Stomach smooth muscle (tissue), 2 donors: ENCODE data around the gene STOML1.
"Not testable (repeated sequence)": the region's sequence is repeated elsewhere in the genome, so short reads cannot be mapped to it uniquely, and the experiment has no call there.

ENCODE experiments used
- H3K27ac ChIP-seq: one replicate; pipeline ENCODE4 v1.7.0; 2013; ENCODE audit warnings: mild to moderate bottlenecking, low read length, inconsistent platforms
- H3K27me3 ChIP-seq, 2 donors: one replicate each; pipeline ENCODE4 v1.7.0; 2013; ENCODE audit warnings: low read length in 2 of 2; ENCODE audit not compliant: insufficient read depth in 2 of 2, control insufficient read depth in 1 of 2
- H3K36me3 ChIP-seq, 2 donors: one replicate each; pipeline ENCODE4 v1.7.0; 2013; ENCODE audit warnings: low read length in 2 of 2; ENCODE audit not compliant: control insufficient read depth in 2 of 2, insufficient read depth in 2 of 2
- H3K4me1 ChIP-seq: one replicate; pipeline ENCODE4 v1.7.0; 2013; ENCODE audit warnings: low read length; ENCODE audit not compliant: control insufficient read depth, insufficient read depth
- H3K4me3 ChIP-seq, 2 donors: one replicate each; pipeline ENCODE4 v1.7.0; 2013; ENCODE audit warnings: low read length in 2 of 2
- H3K9ac ChIP-seq, 2 donors: one replicate each; pipeline ENCODE4 v1.7.0; 2013; ENCODE audit warnings: low read length in 2 of 2, mild to moderate bottlenecking in 1 of 2
- H3K9me3 ChIP-seq, 2 donors: one replicate each; pipeline ENCODE4 v1.7.0; 2013; ENCODE audit warnings: low read length in 2 of 2; ENCODE audit not compliant: control insufficient read depth in 2 of 2
- donor health status: healthy.
- donor health status: Pancreatic carcinoma.

The STOML1 gene

GRCh38 chr15:73945130-73945508, 47.0 kb downstream of the STOML1 start:
- peaks cover 25% of the 10 kb centered on the region for H3K4me1 ChIP-seq
- H3K27ac ChIP-seq: no peak overlapping the region
- no peaks in the 10 kb centered on the region for H3K27me3 ChIP-seq
- peaks cover 27 to 40% of the 10 kb centered on the region in 2 donors for H3K36me3 ChIP-seq
- no peak overlapping the region for H3K4me3 ChIP-seq
- H3K9ac ChIP-seq: no peak overlapping the region
- H3K9me3 ChIP-seq: no peaks in the 10 kb centered on the region

- Histone ChIP-seq H3K9ac (no peak overlapping the region), H3K4me1 (peaks cover 25% of the 10 kb centered on the region)
Measured at GRCh38 chr15:73944161-73945129, 47.6 kb downstream of the STOML1 start.

GRCh38 chr15:73942751-73943270, 49.3 kb downstream of the STOML1 start:
- H3K9me3 ChIP-seq: no peaks in the 10 kb centered on the region
- H3K4me1 ChIP-seq: peaks cover 30% of the 10 kb centered on the region
- H3K36me3 ChIP-seq: peaks cover 7 to 23% of the 10 kb centered on the region in 2 donors
- H3K27me3 ChIP-seq: no peaks in the 10 kb centered on the region
- H3K9ac ChIP-seq: no peak overlapping the region
- H3K4me3 ChIP-seq: no peak overlapping the region
- no peak overlapping the region for H3K27ac ChIP-seq

More at GRCh38 chr15:73944161-73945129, 47.6 kb downstream of the STOML1 start:
- H3K36me3 ChIP-seq: peaks cover 22 to 35% of the 10 kb centered on the region in 2 donors
- peak overlapping the region; percentile 18 for H3K27ac ChIP-seq
- H3K27me3 ChIP-seq: no peaks in the 10 kb centered on the region
- no peak overlapping the region for H3K4me3 ChIP-seq
- H3K9me3 ChIP-seq: no peaks in the 10 kb centered on the region

GRCh38 chr15:73941871-73942635, 50.0 kb downstream of the STOML1 start:
- Histone ChIP-seq H3K9ac (no peak overlapping the region), H3K27ac (no peak overlapping the region), H3K36me3 (peaks cover 2 to 19% of the 10 kb centered on the region in 2 donors), H3K4me1 (peaks cover 30% of the 10 kb centered on the region), H3K27me3 (no peaks in the 10 kb centered on the region), H3K9me3 (no peaks in the 10 kb centered on the region), H3K4me3 (no peak overlapping the region)

- Histone ChIP-seq H3K4me1 (peaks cover 33% of the 10 kb centered on the region), H3K9me3 (no peaks in the 10 kb centered on the region), H3K9ac (no peak overlapping the region), H3K36me3 (peaks cover 0 to 13% of the 10 kb centered on the region in 2 donors), H3K27ac (peak overlapping the region; percentile 18), H3K27me3 (no peaks in the 10 kb centered on the region), H3K4me3 (no peak overlapping the region)
Measured at GRCh38 chr15:73941449-73941848, 50.6 kb downstream of the STOML1 start.

GRCh38 chr15:73941044-73941443, 51.1 kb downstream of the STOML1 start:
- Histone ChIP-seq H3K9ac (peak overlapping the region in 1 of 2 donors; percentile 21), H3K9me3 (no peaks in the 10 kb centered on the region), H3K36me3 (peaks cover 0 to 13% of the 10 kb centered on the region in 2 donors), H3K4me1 (peaks cover 37% of the 10 kb centered on the region), H3K27ac (peak overlapping the region; percentile 18), H3K27me3 (no peaks in the 10 kb centered on the region), H3K4me3 (no peak overlapping the region)

- Histone ChIP-seq H3K27ac (no peak overlapping the region), H3K9ac (peak overlapping the region in 1 of 2 donors; percentile 42), H3K9me3 (no peaks in the 10 kb centered on the region), H3K27me3 (no peaks in the 10 kb centered on the region), H3K4me3 (no peak overlapping the region), H3K36me3 (peaks cover 0 to 13% of the 10 kb centered on the region in 2 donors), H3K4me1 (peaks cover 43% of the 10 kb centered on the region)
Measured at GRCh38 chr15:73940061-73940981, 51.8 kb downstream of the STOML1 start.

GRCh38 chr15:73939138-73939537, 53.0 kb downstream of the STOML1 start:
- no peak overlapping the region for H3K9ac ChIP-seq
- H3K27ac ChIP-seq: no peak overlapping the region
- peaks cover 0 to 7% of the 10 kb centered on the region in 2 donors for H3K36me3 ChIP-seq
- no peaks in the 10 kb centered on the region for H3K9me3 ChIP-seq
- H3K4me1 ChIP-seq: peaks cover 31% of the 10 kb centered on the region
- no peaks in the 10 kb centered on the region for H3K27me3 ChIP-seq
- no peak overlapping the region for H3K4me3 ChIP-seq

GRCh38 chr15:73938516-73938915, 53.6 kb downstream of the STOML1 start:
- not testable (repeated sequence) for H3K4me3 ChIP-seq, H3K27me3 ChIP-seq, H3K9me3 ChIP-seq, H3K9ac ChIP-seq, H3K36me3 ChIP-seq, H3K27ac ChIP-seq
- peaks cover 31% of the 10 kb centered on the region for H3K4me1 ChIP-seq

- no peaks in the 10 kb centered on the region for H3K27me3 ChIP-seq
- no peak overlapping the region for H3K9ac ChIP-seq
- peaks cover 0 to 5% of the 10 kb centered on the region in 2 donors for H3K36me3 ChIP-seq
- H3K4me1 ChIP-seq: peaks cover 31% of the 10 kb centered on the region
- H3K27ac ChIP-seq: no peak overlapping the region
- H3K4me3 ChIP-seq: no peak overlapping the region
- no peaks in the 10 kb centered on the region for H3K9me3 ChIP-seq
Measured at GRCh38 chr15:73937726-73938125, 54.4 kb downstream of the STOML1 start.
